Hepatocyte (in vitro differentiated cells): ENCODE measurements around the gene MEIS3. TPM values are rescaled to one million over a fixed set of nuclear protein-coding genes. Genes with fewer than 3 reads are reported as not detected.

Experiments used
- DNase-seq: peaks from one replicate; pipeline ENCODE4 v3.0.0-alpha.2; 2016; ENCODE audit warnings: low spot score
- H2AFZ ChIP-seq: fragments of 200-600 bp; sonication (generic); 2 replicates; pipeline ENCODE4 v1.6.0; 2016; ENCODE audit warnings: antibody characterized with exemption, mild to moderate bottlenecking
- H3K27ac ChIP-seq: fragments of 200-600 bp; sonication (generic); 2 replicates; pipeline ENCODE4 v1.5.1; 2016; ENCODE audit warnings: mild to moderate bottlenecking
- H3K27me3 ChIP-seq: fragments of 200-600 bp; sonication (generic); 2 replicates; pipeline ENCODE4 v1.6.1; 2016
- H3K36me3 ChIP-seq: fragments of 200-600 bp; sonication (generic); replicated peaks from 2 replicates; pipeline ENCODE4 v1.5.1; 2016; ENCODE audit warnings: low read depth; ENCODE audit not compliant: insufficient read depth
- H3K4me1 ChIP-seq: fragments of 200-600 bp; sonication (generic); 2 replicates; pipeline ENCODE4 v1.5.1; 2016; ENCODE audit warnings: mild to moderate bottlenecking, moderate library complexity; ENCODE audit not compliant: insufficient read depth
- H3K4me2 ChIP-seq: fragments of 200-600 bp; sonication (generic); 2 replicates; pipeline ENCODE4 v1.6.0; 2016
- H3K4me3 ChIP-seq: fragments of 200-600 bp; sonication (generic); 2 replicates; pipeline ENCODE4 v1.5.1; 2016; ENCODE audit warnings: mild to moderate bottlenecking
- H3K79me2 ChIP-seq: fragments of 200-600 bp; sonication (generic); 2 replicates; pipeline ENCODE4 v1.6.0; 2017; ENCODE audit warnings: mild to moderate bottlenecking
- H3K9me2 ChIP-seq: fragments of 200-600 bp; sonication (generic); replicated peaks from 2 replicates; pipeline ENCODE4 v1.6.0; 2017; ENCODE audit warnings: mild to moderate bottlenecking; ENCODE audit not compliant: insufficient read depth
- H3K9me3 ChIP-seq: fragments of 200-600 bp; sonication (generic); 2 replicates; pipeline ENCODE4 v1.5.1; 2016; ENCODE audit warnings: low read depth, mild to moderate bottlenecking
- H4K20me1 ChIP-seq: fragments of 200-600 bp; sonication (generic); 2 replicates; pipeline ENCODE4 v1.6.0; 2016; ENCODE audit warnings: mild to moderate bottlenecking; ENCODE audit not compliant: insufficient read depth, poor library complexity, severe bottlenecking
- EZH2 ChIP-seq: fragments of 200-600 bp; sonication (generic); IDR thresholded peaks from 2 replicates; pipeline ENCODE4 v1.6.1; 2016; ENCODE audit warnings: antibody characterized with exemption, mild to moderate bottlenecking, borderline replicate concordance
- EZH2phosphoT487 ChIP-seq: fragments of 200-600 bp; sonication (generic); IDR thresholded peaks from one replicate; pipeline ENCODE4 v1.6.1; 2018; ENCODE audit warnings: antibody characterized with exemption, mild to moderate bottlenecking, low read depth, moderate library complexity; ENCODE audit not compliant: unreplicated experiment, severe bottlenecking
- WGBS: methylation state at CpG from one replicate; pipeline ENCODE4 v1.1.6; 2016; ENCODE audit warnings: low lambda C conversion rate; ENCODE audit errors: missing lambda C conversion rate; 5-methylcytosine and 5-hydroxymethylcytosine counted together
- polyA plus RNA-seq: library from polyadenylated mRNA; unstranded; fragments of >200 nt; fragmentation: Nextera tagmentation; extraction: Ambion mirVana; gene quantifications from 2 replicates; pipeline ENCODE4 v1.2.1, GENCODE V29; 2016
- total RNA-seq: library from RNA; depleted of rRNA; stranded (reverse); fragments of >200 nt; gene quantifications from 2 replicates; pipeline ENCODE4 v1.2.3, GENCODE V29; 2014
- TF ChIP-seq, protein P1 (sequence below): fragments of 200-600 bp; sonication (generic); IDR thresholded peaks from 2 replicates; pipeline ENCODE4 v1.5.1; 2016; ENCODE audit warnings: antibody characterized with exemption, mild to moderate bottlenecking; ENCODE audit not compliant: poor library complexity

MEIS3 gene
- total and polyA plus RNA-seq, 2 experiments from 2014 or later: 21.2 to 47.0 TPM

DNA sequence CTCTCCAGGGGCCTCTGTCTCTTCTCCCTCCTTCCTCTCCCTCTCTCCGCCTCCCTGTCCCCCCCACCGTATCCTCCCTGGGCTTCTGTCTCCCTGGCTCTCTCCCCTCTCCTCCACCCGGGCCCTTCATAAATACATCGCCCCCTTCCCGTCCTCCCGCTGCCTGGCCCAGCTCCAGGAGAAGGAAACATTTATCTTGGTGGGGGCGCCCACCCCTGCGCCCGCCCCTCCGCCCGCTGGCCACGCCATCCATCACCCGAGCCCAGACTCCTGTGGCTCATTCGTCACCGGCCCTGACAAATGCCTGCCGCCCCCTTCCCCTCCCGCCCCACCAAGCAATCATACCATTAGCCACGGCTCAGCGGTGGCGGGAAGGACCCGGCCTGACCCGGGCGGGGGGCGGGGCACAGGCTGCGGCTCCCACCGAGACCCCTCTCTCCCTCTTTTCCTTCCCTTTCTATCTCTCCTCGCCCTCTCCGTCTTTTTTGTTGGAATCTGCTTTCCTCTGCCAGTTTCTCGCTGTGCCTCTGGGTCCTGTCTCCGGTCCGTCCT is 2.6 kb upstream of the MEIS3 start:
- H3K9me2 ChIP-seq: no peaks in the 10 kb centered on the region
- no peaks in the 10 kb centered on the region for H3K9me3 ChIP-seq
- peak overlapping the region; percentile 72 for H3K4me2 ChIP-seq
- H4K20me1 ChIP-seq: peaks cover 2% of the 10 kb centered on the region
- 7% methylated on average over 13 of the region's 31 CpGs for WGBS
- TF ChIP-seq EZH2phosphoT487: peak; percentile 27
- TF ChIP-seq EZH2: no peak
- TF ChIP-seq, protein P1, sequence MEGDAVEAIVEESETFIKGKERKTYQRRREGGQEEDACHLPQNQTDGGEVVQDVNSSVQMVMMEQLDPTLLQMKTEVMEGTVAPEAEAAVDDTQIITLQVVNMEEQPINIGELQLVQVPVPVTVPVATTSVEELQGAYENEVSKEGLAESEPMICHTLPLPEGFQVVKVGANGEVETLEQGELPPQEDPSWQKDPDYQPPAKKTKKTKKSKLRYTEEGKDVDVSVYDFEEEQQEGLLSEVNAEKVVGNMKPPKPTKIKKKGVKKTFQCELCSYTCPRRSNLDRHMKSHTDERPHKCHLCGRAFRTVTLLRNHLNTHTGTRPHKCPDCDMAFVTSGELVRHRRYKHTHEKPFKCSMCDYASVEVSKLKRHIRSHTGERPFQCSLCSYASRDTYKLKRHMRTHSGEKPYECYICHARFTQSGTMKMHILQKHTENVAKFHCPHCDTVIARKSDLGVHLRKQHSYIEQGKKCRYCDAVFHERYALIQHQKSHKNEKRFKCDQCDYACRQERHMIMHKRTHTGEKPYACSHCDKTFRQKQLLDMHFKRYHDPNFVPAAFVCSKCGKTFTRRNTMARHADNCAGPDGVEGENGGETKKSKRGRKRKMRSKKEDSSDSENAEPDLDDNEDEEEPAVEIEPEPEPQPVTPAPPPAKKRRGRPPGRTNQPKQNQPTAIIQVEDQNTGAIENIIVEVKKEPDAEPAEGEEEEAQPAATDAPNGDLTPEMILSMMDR: no peak
- peaks cover 62% of the 10 kb centered on the region for H3K27me3 ChIP-seq
- no peak overlapping the region for H2AFZ ChIP-seq
- H3K27ac ChIP-seq: no peak overlapping the region
- no peak overlapping the region for H3K4me3 ChIP-seq
- DNase-seq: peak; percentile 44
- H3K36me3 ChIP-seq: no peaks in the 10 kb centered on the region
- peaks cover 16% of the 10 kb centered on the region for H3K4me1 ChIP-seq
- no peaks in the 10 kb centered on the region for H3K79me2 ChIP-seq

DNA sequence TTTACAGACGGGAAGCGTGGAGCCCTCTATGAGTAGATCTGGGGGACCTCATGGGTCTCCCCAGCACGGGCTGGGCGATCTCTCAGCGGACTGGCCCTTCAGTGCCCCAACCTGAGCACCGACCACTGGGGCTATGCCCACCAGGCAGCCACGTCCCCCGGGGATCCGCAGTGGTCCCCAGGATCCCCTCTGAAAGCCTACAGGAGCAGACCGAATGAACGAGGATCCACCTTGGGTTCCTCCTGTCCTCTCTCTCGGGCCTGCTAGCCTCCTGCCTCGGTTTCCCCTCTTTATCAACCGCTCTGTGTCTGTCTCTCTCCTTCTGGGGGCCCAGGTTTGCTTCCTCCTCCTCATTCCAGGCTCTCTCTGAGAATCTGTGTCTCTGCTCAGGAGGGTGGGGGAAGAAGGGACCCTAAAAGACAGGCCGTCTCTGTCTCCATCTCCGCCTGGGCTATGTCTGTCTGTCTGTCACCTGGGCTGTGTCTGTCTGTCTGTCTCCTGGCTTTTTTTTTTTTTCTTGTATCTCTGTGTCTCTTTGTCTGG is 2.0 kb upstream of the MEIS3 start:
- WGBS: 24% methylated on average over 16 of the region's 16 CpGs
- no peak overlapping the region for H2AFZ ChIP-seq
- H3K9me3 ChIP-seq: no peaks in the 10 kb centered on the region
- peaks cover 68% of the 10 kb centered on the region for H3K27me3 ChIP-seq
- no peak for DNase-seq
- no peak overlapping the region for H3K27ac ChIP-seq
- H3K4me2 ChIP-seq: peak overlapping the region; percentile 72
- peaks cover 2% of the 10 kb centered on the region for H4K20me1 ChIP-seq
- no peaks in the 10 kb centered on the region for H3K9me2 ChIP-seq
- H3K79me2 ChIP-seq: no peaks in the 10 kb centered on the region
- TF ChIP-seq, protein P1: no peak
- TF ChIP-seq EZH2phosphoT487 (no peak), EZH2 (no peak)
- H3K4me1 ChIP-seq: peaks cover 16% of the 10 kb centered on the region
- no peak overlapping the region for H3K4me3 ChIP-seq
- H3K36me3 ChIP-seq: no peaks in the 10 kb centered on the region

DNA sequence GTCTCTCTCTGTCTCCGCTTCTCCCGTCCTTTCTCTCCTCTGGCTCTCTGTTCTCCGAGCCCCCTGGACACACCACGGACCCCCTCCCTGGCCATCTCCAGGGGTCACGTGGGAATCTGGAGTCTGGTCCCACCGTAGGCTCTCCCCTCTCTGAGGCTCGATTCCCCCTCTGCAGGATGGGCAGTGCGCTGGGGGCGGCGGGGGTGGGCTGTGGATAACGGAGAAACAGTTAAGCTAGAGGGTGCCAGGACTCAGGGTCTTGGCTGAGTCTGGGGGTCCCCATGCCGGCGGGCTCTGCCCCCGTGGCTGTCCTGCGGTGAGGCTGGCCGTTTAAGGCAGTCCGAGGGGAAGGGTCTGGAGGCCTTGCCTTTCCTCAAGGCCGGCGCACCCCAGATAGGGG is 462 bp upstream of the MEIS3 start:
- DNase-seq: no peak
- Histone ChIP-seq H3K27me3 (peaks cover 70% of the 10 kb centered on the region), H3K36me3 (no peaks in the 10 kb centered on the region), H3K4me1 (peaks cover 16% of the 10 kb centered on the region), H3K27ac (no peak overlapping the region), H3K9me3 (no peaks in the 10 kb centered on the region), H3K79me2 (no peaks in the 10 kb centered on the region), H2AFZ (no peak overlapping the region), H3K4me3 (no peak overlapping the region), H3K9me2 (no peaks in the 10 kb centered on the region), H4K20me1 (peaks cover 2% of the 10 kb centered on the region), H3K4me2 (peak overlapping the region; percentile 83)
- TF ChIP-seq, protein P1: no peak
- TF ChIP-seq EZH2: peak; percentile 75
- TF ChIP-seq EZH2phosphoT487: peak; percentile 49
- WGBS: 19% methylated on average over 19 of the region's 19 CpGs
